T-helper 9 cell (primary cell): ENCODE data around the gene NOL6.
"Not testable (repeated sequence)": the region's sequence is repeated elsewhere in the genome, so short reads cannot be mapped to it uniquely, and the experiment has no call there.

ENCODE experiments used
- DNase-seq: peaks from one replicate; pipeline ENCODE4 v3.0.0-alpha.2; 2020
- total RNA-seq, 2 donors: gene quantifications; one replicate each; lab custom pipeline; 2026; lab: John Stamatoyannopoulos, UW

NOL6 gene, protein sequence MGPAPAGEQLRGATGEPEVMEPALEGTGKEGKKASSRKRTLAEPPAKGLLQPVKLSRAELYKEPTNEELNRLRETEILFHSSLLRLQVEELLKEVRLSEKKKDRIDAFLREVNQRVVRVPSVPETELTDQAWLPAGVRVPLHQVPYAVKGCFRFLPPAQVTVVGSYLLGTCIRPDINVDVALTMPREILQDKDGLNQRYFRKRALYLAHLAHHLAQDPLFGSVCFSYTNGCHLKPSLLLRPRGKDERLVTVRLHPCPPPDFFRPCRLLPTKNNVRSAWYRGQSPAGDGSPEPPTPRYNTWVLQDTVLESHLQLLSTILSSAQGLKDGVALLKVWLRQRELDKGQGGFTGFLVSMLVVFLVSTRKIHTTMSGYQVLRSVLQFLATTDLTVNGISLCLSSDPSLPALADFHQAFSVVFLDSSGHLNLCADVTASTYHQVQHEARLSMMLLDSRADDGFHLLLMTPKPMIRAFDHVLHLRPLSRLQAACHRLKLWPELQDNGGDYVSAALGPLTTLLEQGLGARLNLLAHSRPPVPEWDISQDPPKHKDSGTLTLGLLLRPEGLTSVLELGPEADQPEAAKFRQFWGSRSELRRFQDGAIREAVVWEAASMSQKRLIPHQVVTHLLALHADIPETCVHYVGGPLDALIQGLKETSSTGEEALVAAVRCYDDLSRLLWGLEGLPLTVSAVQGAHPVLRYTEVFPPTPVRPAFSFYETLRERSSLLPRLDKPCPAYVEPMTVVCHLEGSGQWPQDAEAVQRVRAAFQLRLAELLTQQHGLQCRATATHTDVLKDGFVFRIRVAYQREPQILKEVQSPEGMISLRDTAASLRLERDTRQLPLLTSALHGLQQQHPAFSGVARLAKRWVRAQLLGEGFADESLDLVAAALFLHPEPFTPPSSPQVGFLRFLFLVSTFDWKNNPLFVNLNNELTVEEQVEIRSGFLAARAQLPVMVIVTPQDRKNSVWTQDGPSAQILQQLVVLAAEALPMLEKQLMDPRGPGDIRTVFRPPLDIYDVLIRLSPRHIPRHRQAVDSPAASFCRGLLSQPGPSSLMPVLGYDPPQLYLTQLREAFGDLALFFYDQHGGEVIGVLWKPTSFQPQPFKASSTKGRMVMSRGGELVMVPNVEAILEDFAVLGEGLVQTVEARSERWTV
- 57.2 to 151 reads per million in 2 donors for total RNA-seq

DNA sequence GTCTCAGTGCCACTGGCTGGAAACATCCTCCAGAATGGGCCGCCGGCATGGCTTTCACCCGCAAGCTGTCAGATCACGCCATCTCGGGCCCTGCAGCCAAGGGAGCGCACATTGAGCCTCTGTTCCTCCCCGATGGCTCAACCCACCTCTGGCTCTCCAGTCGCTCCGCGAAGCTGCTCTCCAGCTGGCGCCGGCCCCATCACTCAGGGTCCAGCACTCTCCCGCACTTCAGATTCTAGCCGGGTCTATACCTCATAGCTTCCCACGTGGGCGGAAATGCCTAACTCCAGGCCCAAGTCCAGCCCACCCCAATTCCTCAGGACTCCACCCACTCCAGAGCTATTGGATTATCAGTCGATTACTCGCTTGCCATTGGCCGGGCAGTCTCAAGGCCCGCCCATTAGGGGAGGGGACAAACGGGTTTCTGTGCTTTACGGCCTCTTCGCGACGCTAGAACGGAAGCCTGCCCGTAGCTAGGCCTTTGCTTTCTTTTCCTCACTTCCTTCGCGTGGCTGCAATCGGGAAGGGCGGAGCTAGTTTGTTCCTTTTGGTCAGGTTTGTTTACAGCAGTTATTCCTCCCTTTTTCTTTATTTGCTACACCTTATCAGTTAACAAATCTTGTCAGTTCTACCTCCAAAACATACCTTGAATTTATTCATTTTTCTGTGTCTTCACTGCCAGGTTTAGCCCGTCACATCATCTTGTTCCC lies at the start of gene NOL6:
Gene NOL6, minus strand, starts transcription at position 282 of the 710 bp plus-strand sequence. Its CDS starts 82 bp downstream, at position 200.
- peak; percentile 94 for DNase-seq

DNA sequence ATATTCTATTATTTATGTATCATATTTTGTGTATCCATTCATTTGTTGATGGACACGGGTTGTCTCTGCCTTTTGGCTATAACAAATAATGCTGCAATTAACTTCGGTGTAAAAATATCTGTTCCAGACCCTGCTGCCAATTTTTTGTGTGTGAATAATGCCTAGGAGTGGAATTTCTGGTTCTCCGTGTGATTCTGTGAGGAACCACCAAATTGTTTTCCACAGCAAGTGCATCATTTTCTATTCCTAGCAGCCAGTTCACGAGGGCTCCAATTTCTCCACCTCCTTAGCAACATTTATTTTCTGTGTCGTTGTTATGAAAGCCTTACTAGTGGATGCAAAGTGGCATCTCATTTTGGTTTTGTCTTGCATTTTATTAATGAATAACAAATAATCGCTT lies 48.1 kb upstream of the NOL6 start:
- DNase-seq, result not testable (repeated sequence)

DNA sequence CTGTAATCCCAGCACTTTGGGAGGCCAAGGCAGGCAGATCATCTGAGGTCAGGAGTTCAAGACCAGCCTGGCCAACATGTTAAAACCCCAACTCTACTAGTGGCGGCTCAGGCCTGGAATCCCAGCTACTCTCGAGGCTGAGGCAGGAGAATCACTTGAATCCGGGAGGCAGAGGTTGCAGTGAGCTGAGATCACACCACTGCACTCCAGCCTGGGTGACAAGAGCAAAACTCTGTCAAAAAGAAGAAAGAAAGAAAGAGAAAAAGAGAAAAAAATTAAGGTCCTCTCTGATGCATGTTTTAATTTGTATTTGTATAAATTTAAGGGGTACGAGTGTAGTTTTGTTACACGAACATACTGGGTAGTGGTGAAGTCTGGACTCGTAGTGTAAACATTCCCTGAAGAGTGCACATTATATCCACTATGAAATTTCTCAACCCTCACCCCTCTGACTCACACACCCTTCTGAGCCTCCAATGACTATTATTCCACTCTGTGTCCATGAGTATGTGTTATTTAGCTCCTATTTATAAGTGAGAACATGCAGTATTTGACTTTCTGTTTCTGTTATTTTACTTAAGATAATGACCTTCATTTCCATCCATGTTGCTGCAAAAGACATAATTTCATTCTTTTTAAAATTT lies 44.3 kb upstream of the NOL6 start:
- DNase-seq, result not testable (repeated sequence)

DNA sequence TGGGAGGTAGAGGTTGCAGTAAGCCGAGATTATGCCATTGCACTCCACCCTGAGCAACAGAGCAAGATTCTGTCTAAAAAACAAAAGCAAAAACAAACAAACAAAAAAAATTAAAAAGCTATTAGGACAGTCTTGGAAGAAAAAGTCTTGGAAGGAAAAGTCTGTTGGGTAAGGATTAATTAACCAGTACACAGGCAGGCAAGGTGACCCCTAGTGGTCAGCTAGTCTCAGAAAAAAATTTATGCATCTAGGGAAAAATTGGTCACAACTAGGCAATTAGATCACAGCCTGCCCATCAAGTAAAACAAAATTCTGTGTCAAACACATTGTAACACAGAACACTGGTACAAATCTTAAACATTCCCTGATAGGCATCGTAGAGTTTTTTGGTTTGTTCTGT lies 43.6 kb upstream of the NOL6 start:
- no peak for DNase-seq

DNA sequence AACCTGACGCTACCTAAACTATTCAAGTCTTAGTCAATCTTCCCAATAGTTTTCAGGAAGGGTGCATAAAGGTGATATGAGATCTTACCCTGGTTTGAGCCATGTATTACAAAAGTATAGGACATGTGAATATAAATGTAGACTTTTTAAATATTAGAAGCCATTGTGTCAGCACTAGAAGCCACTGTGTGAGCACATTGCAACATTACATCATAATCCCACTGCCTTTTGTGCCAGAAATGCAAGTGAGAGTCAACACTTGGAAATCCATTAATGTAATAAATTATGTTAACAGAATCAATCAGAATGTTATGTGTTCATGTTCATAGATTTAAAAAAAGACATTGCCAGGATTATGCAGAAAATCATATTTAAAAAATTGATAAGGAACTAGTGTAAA lies 42.7 kb upstream of the NOL6 start:
- DNase-seq, result not testable (repeated sequence)

DNA sequence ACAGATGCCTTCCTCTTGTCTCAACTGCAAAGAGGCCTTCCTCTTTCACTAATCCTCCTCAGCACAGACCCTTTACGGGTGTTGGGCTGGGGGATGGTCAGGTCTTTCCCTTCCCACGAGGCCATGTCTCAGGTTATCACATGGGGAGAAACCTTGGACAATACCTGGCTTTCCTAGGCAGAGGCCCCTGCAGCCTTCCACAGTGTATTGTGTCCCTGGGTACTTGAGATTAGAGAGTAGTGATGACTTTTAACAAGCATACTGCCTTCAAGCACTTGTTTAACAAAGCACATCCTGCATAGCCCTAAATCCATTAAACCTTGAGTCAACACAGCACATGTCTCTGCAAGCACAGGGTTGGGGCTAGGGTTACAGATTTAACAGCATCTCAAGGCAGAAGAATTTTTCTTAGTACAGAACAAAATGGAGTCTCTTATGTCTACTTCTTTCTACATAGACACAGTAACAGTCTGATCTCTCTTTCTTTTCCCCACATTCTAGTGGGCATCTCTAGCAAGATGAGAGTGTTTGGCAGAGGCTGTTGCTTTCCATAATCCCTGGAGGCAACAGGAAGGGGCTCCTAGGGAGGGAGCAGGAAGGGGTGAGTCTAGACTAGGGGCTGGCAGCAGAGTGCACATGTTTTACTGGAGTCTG lies 41.7 kb upstream of the NOL6 start:
- DNase-seq, result not testable (repeated sequence)

DNA sequence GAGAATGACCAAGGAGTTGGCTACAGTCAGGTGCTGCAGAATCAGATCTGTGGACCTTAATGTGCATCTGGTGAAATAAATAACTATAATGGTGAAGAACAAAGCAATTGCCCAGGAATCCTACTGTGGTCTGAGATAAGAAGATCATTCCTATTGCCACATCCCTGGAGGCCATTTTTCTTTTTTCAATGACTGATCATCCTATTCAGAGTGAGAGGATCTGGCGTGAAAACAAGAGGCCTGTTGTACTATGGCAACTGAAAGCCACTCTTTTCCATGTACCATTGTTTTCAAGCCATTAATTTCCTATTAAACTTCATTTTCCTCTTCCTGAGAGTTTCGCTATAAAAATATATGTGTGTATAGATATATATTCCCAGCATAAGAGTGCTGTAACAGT lies 38.8 kb upstream of the NOL6 start:
- DNase-seq, result not testable (repeated sequence)

DNA sequence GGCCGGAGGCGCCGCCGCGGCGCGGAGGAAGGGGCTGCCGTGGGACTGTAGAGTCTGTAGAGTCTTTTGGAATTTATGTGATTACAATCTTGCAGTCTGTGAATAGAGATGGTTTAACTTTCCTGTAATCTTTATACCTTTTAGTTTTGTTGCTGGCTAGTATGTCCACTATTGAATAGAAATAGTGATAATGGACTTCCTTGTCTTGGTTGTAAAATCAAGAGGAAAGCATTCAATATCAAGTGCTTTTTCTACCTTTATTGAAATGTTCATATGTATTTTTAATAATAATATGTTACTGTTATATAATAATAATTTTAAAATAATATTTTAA lies 37.4 kb upstream of the NOL6 start:
- not testable (repeated sequence) for DNase-seq

DNA sequence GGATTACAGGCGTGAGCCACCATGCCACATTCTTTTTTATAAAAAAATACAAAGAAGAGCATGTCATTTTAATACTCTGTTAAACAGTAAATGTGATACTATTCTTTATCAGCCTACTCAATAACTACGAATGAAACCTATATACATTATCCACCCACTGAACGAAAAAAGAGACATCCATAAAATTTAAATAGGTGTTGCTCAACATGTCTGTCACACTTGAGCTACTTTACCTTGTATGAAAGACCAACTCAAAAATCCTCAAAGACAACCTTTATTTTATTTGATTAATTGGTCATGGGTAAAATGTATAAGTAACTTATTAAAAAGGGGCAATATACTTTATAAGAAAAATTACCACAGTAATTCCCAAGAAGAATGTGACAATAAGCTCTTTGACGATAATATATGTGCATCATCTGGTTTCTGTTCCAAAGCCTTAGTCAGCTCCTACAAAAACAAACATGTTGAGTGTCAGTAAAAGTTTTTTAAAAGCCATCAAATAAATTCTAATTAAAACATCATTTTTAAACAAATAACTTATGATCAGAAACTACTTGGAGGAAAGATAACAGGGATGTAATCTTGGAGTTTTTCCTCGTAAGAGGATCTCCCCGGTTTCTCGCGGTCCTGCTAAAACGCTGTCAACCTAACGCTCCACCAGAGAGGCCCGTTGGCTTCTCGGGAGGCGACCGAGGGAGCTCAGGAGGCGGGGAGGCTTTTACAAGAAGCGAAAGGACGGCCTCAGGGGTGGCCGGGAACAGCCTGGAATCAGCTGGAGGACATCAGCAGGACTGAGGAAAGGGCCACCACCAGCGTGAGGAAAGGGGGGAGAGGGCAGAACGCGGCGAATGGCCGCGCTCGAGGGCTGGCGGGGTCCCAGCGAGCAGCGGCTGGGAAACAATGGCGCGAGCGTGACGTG lies 36.8 kb upstream of the NOL6 start:
- DNase-seq, result peak; percentile 24

DNA sequence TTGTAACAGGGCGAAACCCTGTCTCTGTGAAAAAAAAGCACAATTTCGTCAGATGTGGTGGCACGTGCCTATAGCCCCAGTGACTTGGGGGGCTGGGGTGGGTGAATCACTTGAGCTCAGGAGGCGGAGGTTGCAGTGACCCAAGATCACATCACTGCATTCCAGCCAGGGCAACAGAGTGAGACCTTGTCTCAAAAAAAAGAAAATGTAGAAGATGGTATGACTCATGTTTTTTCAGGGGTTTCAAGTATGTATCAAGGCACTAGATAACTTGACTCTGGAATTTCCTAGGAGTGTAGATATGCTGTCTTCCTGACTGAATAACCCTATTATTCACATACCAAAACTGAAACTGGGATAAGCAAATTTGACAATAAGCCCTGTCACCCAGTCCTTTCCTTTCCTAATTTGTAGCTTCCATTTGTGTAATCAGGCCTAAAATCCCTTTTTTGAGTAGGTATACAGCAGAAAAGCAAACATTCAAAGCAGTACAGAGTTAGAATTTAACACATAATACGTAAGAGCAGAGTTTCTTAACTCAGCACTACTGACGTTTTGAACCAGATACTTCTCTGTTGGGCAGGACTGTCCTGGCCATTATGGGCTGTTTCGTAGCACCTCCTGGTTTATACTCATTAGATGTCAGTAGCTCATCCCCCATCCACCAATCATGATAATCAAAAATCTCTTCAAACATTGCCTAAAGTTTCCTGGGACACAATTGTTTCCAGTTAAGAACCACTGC lies 33.1 kb upstream of the NOL6 start:
- no peak for DNase-seq

DNA sequence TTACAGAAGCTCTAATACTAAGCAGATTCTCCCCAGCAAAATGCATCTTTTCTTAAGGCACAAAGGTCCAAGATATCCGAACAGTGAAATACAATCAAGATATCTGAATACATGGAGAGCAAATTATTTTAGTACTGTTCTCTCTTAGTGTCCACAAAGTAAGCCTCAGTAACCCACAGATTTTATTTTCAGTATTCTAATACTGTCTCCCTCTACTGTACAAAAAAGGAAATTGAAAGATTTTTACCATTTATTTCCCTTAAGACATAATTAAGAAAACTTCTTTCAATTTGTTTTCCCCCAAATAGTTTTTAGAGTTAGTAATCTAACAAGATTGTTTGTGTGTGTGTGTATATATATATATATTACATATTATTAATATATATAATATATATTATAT lies 24.7 kb upstream of the NOL6 start:
- no peak for DNase-seq

DNA sequence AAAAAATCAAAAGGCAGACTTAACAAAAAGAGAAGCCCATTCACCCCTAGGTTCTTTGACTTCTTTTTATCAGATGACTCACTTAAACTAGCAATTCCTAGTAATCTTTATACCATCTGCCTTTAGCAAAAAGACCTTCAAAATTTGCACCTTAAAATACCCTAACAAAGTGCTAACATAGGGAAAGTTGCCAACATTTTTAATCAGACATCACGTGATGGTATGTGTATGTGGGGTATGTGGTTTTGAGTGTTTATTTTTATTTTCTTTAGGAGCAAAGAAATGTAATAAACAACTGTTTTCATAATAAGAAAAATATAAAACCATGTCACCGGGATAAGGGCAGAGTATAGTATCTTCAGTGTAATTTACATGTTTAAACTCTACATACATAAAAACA lies 20.1 kb upstream of the NOL6 start:
- not testable (repeated sequence) for DNase-seq

DNA sequence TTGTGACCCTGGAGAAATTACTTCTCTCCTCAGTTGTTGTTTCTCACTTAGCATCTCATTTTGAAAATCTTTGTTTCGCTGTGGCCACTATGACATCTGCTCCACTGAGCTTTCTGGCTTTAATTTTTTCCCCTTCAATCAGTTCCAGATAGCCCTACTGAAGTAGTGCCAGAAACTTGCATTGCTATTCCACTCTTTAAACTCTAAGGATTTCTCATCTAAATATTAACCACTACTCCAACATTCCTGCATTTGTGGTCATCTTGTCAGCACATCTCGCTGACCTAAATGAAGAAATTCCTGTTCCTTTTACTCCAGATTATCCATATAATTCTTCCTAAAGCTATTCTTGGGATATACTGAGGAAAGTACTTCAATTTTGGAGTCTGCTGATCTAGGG lies 15.3 kb upstream of the NOL6 start:
- no peak for DNase-seq

DNA sequence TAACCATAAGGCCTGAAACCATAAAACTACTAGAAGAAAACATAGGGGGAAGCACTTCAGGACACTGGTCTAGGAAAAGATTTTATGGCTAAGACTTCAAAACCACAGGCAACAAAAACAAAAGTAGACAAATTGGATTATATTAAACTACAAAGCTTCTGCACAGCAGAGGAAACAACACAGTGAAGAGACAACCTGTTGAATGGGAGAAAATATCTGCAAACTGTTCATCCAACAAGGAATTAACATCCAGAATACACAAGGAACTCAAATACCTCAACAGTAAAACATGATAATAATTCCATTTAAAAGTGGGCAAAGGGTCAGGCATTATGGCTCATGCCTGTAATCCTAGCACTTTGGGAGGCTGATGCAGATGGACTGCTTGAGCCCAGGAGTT lies 11.6 kb upstream of the NOL6 start:
- not testable (repeated sequence) for DNase-seq

DNA sequence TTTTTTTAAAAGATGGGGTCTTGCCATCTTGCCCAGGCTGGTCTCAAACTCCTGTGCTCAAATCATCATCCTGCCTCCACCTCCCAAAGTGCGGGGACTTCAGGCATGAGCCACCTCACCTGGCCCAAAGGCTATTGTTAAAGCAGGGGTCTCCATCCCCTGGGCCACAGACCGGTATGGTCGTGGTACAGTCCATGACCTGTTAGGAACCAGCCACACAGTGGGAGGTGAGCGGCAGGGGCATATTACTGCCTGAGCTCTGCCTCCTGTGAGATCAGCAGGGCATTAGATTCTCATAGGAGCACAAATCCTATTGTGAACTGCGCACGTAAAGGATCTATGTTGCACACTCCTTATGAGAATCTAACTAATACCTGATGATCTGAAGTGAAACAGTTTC lies 7.3 kb upstream of the NOL6 start:
- no peak for DNase-seq

DNA sequence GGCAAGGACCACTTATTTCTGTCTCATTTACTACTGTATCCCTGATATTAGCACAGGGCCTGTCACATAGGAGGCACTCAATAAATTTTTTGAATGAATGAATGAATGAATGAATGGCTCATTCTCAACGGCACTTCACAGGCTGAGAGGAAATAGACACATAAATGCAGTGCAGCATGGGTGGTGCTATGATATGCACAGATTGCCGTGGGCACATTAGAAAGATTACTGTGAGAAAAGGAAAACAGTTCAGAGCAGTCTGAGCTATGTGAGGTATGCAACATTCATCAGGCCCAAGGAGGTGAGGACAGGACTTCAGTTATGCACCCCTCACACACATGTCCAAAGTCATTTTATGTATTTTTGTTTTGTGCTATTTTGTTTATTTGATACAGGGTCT lies 6.4 kb upstream of the NOL6 start:
- DNase-seq, result no peak

DNA sequence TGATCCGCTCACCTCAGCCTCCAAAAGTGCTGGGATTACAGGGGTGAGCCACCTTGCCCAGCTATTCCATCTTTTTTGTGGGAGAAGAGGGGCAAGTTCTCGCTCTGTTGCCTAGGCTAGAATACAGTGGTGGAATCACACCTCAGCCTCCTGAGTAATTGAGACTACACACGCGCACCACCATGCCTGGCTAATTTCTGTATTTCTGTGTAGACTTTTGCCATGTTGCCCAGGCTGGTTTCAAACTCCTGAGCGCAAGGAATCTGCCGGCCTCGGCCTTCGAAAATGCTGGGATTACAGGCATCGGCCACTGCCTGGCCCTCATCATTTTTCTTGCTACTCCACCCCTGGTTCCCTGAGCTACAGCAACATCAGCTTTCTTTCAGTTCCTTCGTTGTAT lies 2.8 kb upstream of the NOL6 start:
- no peak for DNase-seq

DNA sequence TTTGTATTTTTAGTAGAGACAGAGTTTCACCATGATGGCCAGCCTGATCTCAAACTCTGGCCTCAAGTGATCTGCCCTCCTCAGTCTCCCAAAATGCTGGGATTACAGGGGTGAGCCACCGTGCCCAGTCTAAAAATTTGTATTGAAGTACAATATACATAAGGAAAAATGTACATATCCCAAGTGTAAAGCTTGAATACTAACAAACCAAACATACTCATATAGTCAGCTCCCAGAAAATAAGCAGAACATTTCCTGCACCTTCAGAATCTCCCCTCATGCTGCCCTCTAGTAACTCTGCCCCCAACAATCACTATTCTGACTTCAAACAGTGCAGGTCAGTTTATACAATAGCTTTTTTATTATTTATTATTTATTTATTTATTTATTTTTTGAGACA lies 1.6 kb upstream of the NOL6 start:
- DNase-seq, result no peak

DNA sequence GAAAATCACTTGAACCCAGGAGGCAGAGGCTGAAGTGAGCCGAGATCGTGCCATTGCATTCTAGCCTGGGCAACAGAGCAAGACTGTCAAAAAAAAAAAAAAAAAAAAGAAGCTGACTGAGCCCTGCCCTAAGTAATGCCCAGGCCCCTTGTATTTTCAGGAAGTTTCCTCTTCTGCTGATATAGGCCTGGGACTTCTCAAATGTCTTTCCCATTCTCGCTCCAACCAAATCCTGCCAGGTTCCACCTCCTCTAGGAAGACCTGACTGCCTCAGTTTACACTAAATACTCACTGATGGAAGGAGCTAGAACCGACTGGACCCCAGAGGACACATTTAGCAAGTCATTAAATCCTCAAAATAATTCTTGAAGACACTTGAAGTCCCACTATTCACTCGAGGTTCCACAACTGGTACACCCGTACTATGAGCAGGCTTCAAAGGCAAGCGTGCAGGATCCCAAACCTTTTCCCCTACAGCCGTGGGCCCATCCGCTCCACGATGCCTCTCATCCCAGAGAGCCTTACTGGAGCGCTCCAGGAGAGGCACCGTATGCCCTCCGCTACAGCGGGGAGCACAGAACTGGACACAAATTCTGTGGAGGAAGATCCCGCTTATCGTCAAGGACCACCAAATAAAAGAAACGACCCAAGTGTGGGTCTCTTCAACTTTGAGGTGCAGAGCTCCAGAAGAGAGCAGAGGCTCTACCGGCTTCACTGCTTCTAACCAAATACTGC lies 676 bp downstream of the NOL6 start:
- DNase-seq, result no peak
